IMR-90 (cell line): ENCODE results near the gene NUDT6. TPM values are rescaled to one million over a fixed set of nuclear protein-coding genes. Genes with fewer than 3 reads are reported as not detected.

ENCODE experiments used
- ATAC-seq: fragments of 200-7000 bp; cut with Tn5 transposase; 2 replicates; pipeline ENCODE4 v1.9.1; 2020; ENCODE audit warnings: low read depth, mild to moderate bottlenecking, moderate library complexity
- Bru-seq: library from RNA; stranded (reverse); fragments of 400-500 nt; gene quantifications from one replicate; lab custom pipeline; 2021; lab: Mats Ljungman, UMichigan
- BruChase-seq, 2 experiments: library from RNA; stranded (reverse); fragments of 400-500 nt; gene quantifications; one replicate each; lab custom pipeline; 2021; lab: Mats Ljungman, UMichigan
- BruUV-seq: library from RNA; stranded (reverse); fragments of 400-500 nt; replicated peaks from 2 replicates; lab custom pipeline; 2021; lab: Mats Ljungman, UMichigan
- CTCF ChIA-PET: fragments of 300-600 bp; formaldehyde crosslinking; extraction: SDS; loops from one replicate; lab custom pipeline; 2021; ENCODE audit warnings: antibody characterized with exemption; lab: Yijun Ruan, JAX
- POLR2A ChIA-PET: fragments of 300-600 bp; sonication (Branson Sonifier 250); formaldehyde crosslinking; loops from one replicate; lab custom pipeline; 2022; ENCODE audit warnings: antibody characterized with exemption; ENCODE audit not compliant: unreplicated experiment; lab: Charles Lee
- DNase-seq: peaks from one replicate; pipeline ENCODE4 v3.0.0; 2013
- H2AFZ ChIP-seq: replicated peaks from 2 replicates; pipeline ENCODE3; 2013; ENCODE audit warnings: low read length, mild to moderate bottlenecking; ENCODE audit not compliant: poor library complexity
- H2AK5ac ChIP-seq: 2 replicates; pipeline ENCODE4 v1.6.1; 2013; ENCODE audit warnings: low read depth, low read length, inconsistent platforms
- H2AK9ac ChIP-seq: replicated peaks from 2 replicates; pipeline ENCODE3; 2013; ENCODE audit warnings: mild to moderate bottlenecking, low read depth, low read length, moderate library complexity; ENCODE audit not compliant: poor library complexity
- H2BK120ac ChIP-seq: 2 replicates; pipeline ENCODE4 v1.6.1; 2013; ENCODE audit warnings: low read depth, low read length, inconsistent platforms
- H2BK15ac ChIP-seq: 3 replicates; pipeline ENCODE4 v1.6.1; 2013; ENCODE audit warnings: low read depth, low read length, inconsistent platforms
- H2BK20ac ChIP-seq: 2 replicates; pipeline ENCODE4 v1.6.1; 2013; ENCODE audit warnings: low read depth, mild to moderate bottlenecking, inconsistent platforms, low read length, moderate library complexity
- H2BK5ac ChIP-seq: 2 replicates; pipeline ENCODE4 v1.6.1; 2013; ENCODE audit warnings: mild to moderate bottlenecking, low read depth, low read length, inconsistent platforms; ENCODE audit not compliant: poor library complexity, severe bottlenecking
- H3K14ac ChIP-seq: replicated peaks from 2 replicates; pipeline ENCODE4 v1.6.1; 2013; ENCODE audit warnings: low read depth, low read length, inconsistent platforms
- H3K18ac ChIP-seq: 2 replicates; pipeline ENCODE4 v1.6.1; 2013; ENCODE audit warnings: low read depth, low read length, control low read depth
- H3K23ac ChIP-seq: 2 replicates; pipeline ENCODE4 v1.6.1; 2013; ENCODE audit warnings: low read depth, low read length, inconsistent platforms
- H3K27ac ChIP-seq: 2 replicates; pipeline ENCODE4 v1.5.1; 2013; ENCODE audit warnings: mild to moderate bottlenecking, control low read depth, low read length; ENCODE audit not compliant: insufficient read depth
- H3K27me3 ChIP-seq: 2 replicates; pipeline ENCODE4 v1.6.1; 2013; ENCODE audit warnings: low read length; ENCODE audit not compliant: control insufficient read depth, insufficient read depth
- H3K36me3 ChIP-seq: 2 replicates; pipeline ENCODE4 v1.6.1; 2013; ENCODE audit warnings: low read length, mixed read lengths; ENCODE audit not compliant: control insufficient read depth, insufficient read depth
- H3K4ac ChIP-seq: 2 replicates; pipeline ENCODE4 v1.6.1; 2013; ENCODE audit warnings: low read depth, low read length, inconsistent platforms
- H3K4me1 ChIP-seq: 2 replicates; pipeline ENCODE4 v1.6.1; 2013; ENCODE audit warnings: low read length, mixed read lengths; ENCODE audit not compliant: control insufficient read depth, insufficient read depth
- H3K4me2 ChIP-seq: 2 replicates; pipeline ENCODE4 v1.6.1; 2013; ENCODE audit warnings: low read depth, mild to moderate bottlenecking, control low read depth, low read length, moderate library complexity
- H3K4me3 ChIP-seq: 2 replicates; pipeline ENCODE4 v1.5.1; 2013; ENCODE audit warnings: low read depth, mild to moderate bottlenecking, control low read depth, low read length, moderate library complexity; ENCODE audit not compliant: insufficient read depth
- H3K56ac ChIP-seq: 2 replicates; pipeline ENCODE4 v1.6.1; 2013; ENCODE audit warnings: low read length, inconsistent platforms; ENCODE audit not compliant: insufficient read depth; ENCODE audit errors: extremely low read depth
- H3K79me1 ChIP-seq, 2 experiments: 2 replicates each; pipeline ENCODE4 v1.6.1; 2013; ENCODE audit warnings: low read length in 2 of 2, inconsistent platforms in 1 of 2, low read depth in 1 of 2
- H3K9ac ChIP-seq: 2 replicates; pipeline ENCODE4 v1.6.1; 2013; ENCODE audit warnings: low read depth, low read length, control low read depth
- H3K9me1 ChIP-seq: 2 replicates; pipeline ENCODE4 v1.6.1; 2013; ENCODE audit warnings: low read length, inconsistent platforms; ENCODE audit not compliant: insufficient read depth
- H3K9me3 ChIP-seq: 2 replicates; pipeline ENCODE4 v1.6.1; 2013; ENCODE audit warnings: low read length; ENCODE audit not compliant: control insufficient read depth, insufficient read depth
- H4K20me1 ChIP-seq: 2 replicates; pipeline ENCODE4 v1.6.1; 2013; ENCODE audit warnings: low read length, inconsistent platforms; ENCODE audit not compliant: insufficient read depth
- H4K5ac ChIP-seq: 2 replicates; pipeline ENCODE4 v1.6.1; 2013; ENCODE audit warnings: mild to moderate bottlenecking, low read depth, low read length, control low read depth
- H4K8ac ChIP-seq, 2 experiments: 2 replicates each; pipeline ENCODE4 v1.6.1; 2013; ENCODE audit warnings: low read depth in 2 of 2, low read length in 2 of 2, control low read depth in 1 of 2, inconsistent platforms in 1 of 2
- H4K91ac ChIP-seq: 2 replicates; pipeline ENCODE4 v1.6.1; 2013; ENCODE audit warnings: low read depth, low read length, inconsistent platforms; ENCODE audit not compliant: insufficient read depth
- BHLHE40 ChIP-seq: fragments of 150-350 bp; IDR thresholded peaks from 2 replicates; pipeline ENCODE4 v1.6.1; 2016; ENCODE audit warnings: mild to moderate bottlenecking, low read depth, low read length
- CEBPB ChIP-seq: IDR thresholded peaks from 2 replicates; pipeline ENCODE4 v1.6.1; 2012; ENCODE audit warnings: low read depth, low read length, improper control_type of control experiment
- CHD1 ChIP-seq: IDR thresholded peaks from 2 replicates; pipeline ENCODE4 v1.6.1; 2012; ENCODE audit warnings: low read depth, low read length, improper control_type of control experiment
- FOS ChIP-seq: fragments of 150-350 bp; IDR thresholded peaks from 2 replicates; pipeline ENCODE4 v1.6.1; 2016; ENCODE audit warnings: low read depth, low read length
- MAFK ChIP-seq: IDR thresholded peaks from 2 replicates; pipeline ENCODE4 v1.6.1; 2012; ENCODE audit warnings: low read depth, low read length, improper control_type of control experiment
- MAZ ChIP-seq: IDR thresholded peaks from 2 replicates; pipeline ENCODE4 v1.6.1; 2012; ENCODE audit warnings: low read depth, mild to moderate bottlenecking, low read length, improper control_type of control experiment, moderate library complexity, borderline replicate concordance
- RAD21 ChIP-seq: IDR thresholded peaks from 2 replicates; pipeline ENCODE4 v1.6.1; 2012; ENCODE audit warnings: low read length, improper control_type of control experiment
- RFX5 ChIP-seq: IDR thresholded peaks from 2 replicates; pipeline ENCODE4 v1.8.0; 2012; ENCODE audit warnings: low read depth, mild to moderate bottlenecking, low read length, moderate library complexity
- SMC3 ChIP-seq: fragments of 150-350 bp; IDR thresholded peaks from 2 replicates; pipeline ENCODE4 v1.6.1; 2016; ENCODE audit warnings: low read depth, mild to moderate bottlenecking, antibody characterized with exemption, low read length, moderate library complexity
- WGBS, 2 experiments: methylation state at CpG; one replicate each; pipeline versions ENCODE4 v1.1.5 to v1.1.7; 2013; ENCODE audit warnings: missing lambda C conversion rate in 2 of 2; ENCODE audit not compliant: insufficient read length in 1 of 2; ENCODE audit errors: extremely low coverage in 2 of 2; 5-methylcytosine and 5-hydroxymethylcytosine counted together
- dilution Hi-C: fragments of 300-500 bp; cut with HindIII; formaldehyde crosslinking; loops from one replicate; pipeline ENCODE4 v1.14.3; 2018; ENCODE audit warnings: low sequenced_read_pairs; ENCODE audit not compliant: unreplicated experiment
- in situ Hi-C: fragments of 300-500 bp; cut with MboI; formaldehyde crosslinking; loops from 3 replicates; pipeline ENCODE4 v1.14.3; 2019; ENCODE audit warnings: low sequenced_read_pairs, inconsistent platforms, mixed read lengths
- intact Hi-C: fragments of 100-400 bp; cut with micrococcal nuclease; formaldehyde crosslinking; loops from 2 replicates; pipeline ENCODE4 v1.10.0; 2022
- long read RNA-seq: library from polyadenylated mRNA; unstranded; transcript quantifications from one replicate; pipeline ENCODE4 v2.0.0, GENCODE V29; 2021; ENCODE audit not compliant: unreplicated experiment
- polyA plus RNA-seq, 3 experiments: library from polyadenylated mRNA; depleted of rRNA; stranded (reverse); fragments of >200 nt; gene quantifications; 2 replicates each; pipeline ENCODE4 v1.2.3, GENCODE V29; 2012; ENCODE audit warnings: low replicate concordance in 1 of 3
- total RNA-seq: library from RNA; depleted of rRNA; stranded (reverse); fragments of >200 nt; gene quantifications from 2 replicates; pipeline ENCODE4 v1.2.3, GENCODE V29; 2012; rRNA removed
- TF ChIP-seq, protein P1 (sequence below): conservative IDR thresholded peaks from 2 replicates; pipeline ENCODE4 v1.5.1; 2012; ENCODE audit warnings: mild to moderate bottlenecking, low read depth, low read length, improper control_type of control experiment
- TF ChIP-seq, protein P2 (sequence below): fragments of 150-350 bp; IDR thresholded peaks from 2 replicates; pipeline ENCODE4 v1.6.1; 2016; ENCODE audit warnings: low read depth, mild to moderate bottlenecking, low read length, moderate library complexity, borderline replicate concordance

NUDT6 gene
- total RNA-seq: 2.7 and 4.2 TPM in 2 replicates
- polyA plus RNA-seq (2012; rRNA removed): 4.8 and 5.1 TPM in 2 replicates
- polyA plus RNA-seq (2012; cell fraction: cytosol; rRNA removed): 2.5 and 3.1 TPM in 2 replicates
- polyA plus RNA-seq (2012; cell fraction: nucleus; rRNA removed; ENCODE audit: low replicate concordance): 2.1 and 4.5 TPM in 2 replicates
- Bru-seq, nascent RNA: percentile 41 among the genes with signal in this experiment
- percentile 46 among the genes with signal in this experiment for BruChase-seq, experiment 1, labeled RNA remaining after a 6-hour chase
- BruChase-seq, experiment 2, labeled RNA remaining after a 2-hour chase: percentile 43 among the genes with signal in this experiment
- long read RNA-seq, partial matches to known transcripts: 0 of 4 reads
- long read RNA-seq, other reads (novel, unspliced or antisense): 2 of 4 reads

DNA sequence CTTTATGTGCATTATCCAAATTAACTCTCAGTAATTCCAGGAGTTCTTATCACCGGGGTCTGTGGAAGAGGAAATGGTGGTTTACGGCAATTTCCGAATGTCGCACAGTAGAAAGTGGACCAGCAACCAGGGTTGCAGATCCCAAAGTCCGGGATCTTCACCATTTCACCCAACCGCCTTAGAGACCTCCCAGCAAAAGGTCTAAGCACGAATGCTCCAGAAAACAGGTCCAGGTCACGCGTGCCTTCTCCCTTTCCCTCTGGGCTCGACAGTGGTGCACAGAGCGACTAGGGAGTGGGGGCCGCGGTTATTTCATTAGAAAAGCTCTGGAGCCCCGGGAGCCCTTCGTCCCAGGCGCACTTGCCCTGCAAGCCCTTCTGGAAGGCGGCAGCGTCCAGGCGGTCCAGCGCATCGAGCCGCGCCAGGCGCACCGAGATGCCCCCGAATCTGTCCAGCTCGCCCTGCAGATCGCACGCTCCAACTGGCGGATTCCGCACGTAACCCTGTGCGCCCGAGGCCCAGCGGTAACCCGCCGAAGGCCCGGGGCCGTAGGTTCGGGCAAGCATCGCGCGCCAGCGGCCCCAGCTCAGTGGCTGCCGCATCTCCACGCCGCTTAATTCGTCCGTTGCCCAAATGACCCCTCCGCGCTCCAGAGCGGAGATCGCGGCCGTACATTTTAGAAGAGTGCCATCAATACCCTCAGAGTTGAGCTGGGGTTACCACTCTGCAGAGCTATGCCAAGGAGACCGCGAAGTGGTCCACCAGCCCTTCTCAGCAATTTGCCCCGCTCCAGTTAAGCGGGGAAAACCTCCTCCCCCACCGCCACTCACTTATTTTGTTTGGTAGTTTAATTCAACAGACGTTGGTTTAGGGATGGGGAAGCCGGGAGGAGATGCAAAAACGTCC, at the start of gene NUDT6:
Gene NUDT6 (minus strand): TSS at position 627 of the 906 bp plus-strand sequence. CDS start 25 bp downstream, at position 602.
- Histone ChIP-seq H2BK15ac (peak within 1 kb of the TSS; percentile 75; the same call in 1 of the 3 replicates), H4K20me1 (no peaks in the 10 kb centered on the region), H3K79me1 (peaks cover 21 to 50% of the 10 kb centered on the region in 2 experiments), H2BK5ac (peak within 1 kb of the TSS; percentile 61), H2BK120ac (peak within 1 kb of the TSS; percentile 66), H3K14ac (peak within 1 kb of the TSS; percentile 92), H2AFZ (peak within 1 kb of the TSS; percentile 96), H3K18ac (peak within 1 kb of the TSS; percentile 55), H4K8ac (peak within 1 kb of the TSS; percentile 29 to 78), H3K27me3 (no peaks in the 10 kb centered on the region), H3K27ac (peak within 1 kb of the TSS; percentile 83), H2AK9ac (peak within 1 kb of the TSS; percentile 86), H3K4ac (peak within 1 kb of the TSS; percentile 88), H3K9me3 (no peaks in the 10 kb centered on the region), H3K4me3 (peak within 1 kb of the TSS; percentile 93), H4K91ac (peak within 1 kb of the TSS; percentile 86), H3K36me3 (no peaks in the 10 kb centered on the region), H3K23ac (peak within 1 kb of the TSS; percentile 91), H4K5ac (peak within 1 kb of the TSS; percentile 82), H3K4me2 (peak within 1 kb of the TSS; percentile 79), H2AK5ac (no peak within 1 kb of the TSS), H3K9ac (peak within 1 kb of the TSS; percentile 89), H3K4me1 (peaks cover 2% of the 10 kb centered on the region; the same call in 1 of the 2 replicates), H3K9me1 (peaks cover 7% of the 10 kb centered on the region), H2BK20ac (peak within 1 kb of the TSS; percentile 28; the same call in 1 of the 2 replicates), H3K56ac (peak within 1 kb of the TSS; percentile 79)
- ChIA-PET POLR2A (interaction anchor here (1.1 kb wide), 1 partner anchor 19 kb away, joined by 3 read pairs; no protein-coding TSS in a partner anchor), CTCF (interaction anchor here (0.5 to 0.6 kb wide), 2 partner anchors 76 to 175 kb away, joined by 3 to 6 read pairs; no protein-coding TSS in a partner anchor)
- ATAC-seq (peak; percentile 93), DNase-seq (peak; percentile 69)
- dilution Hi-C loops (loop anchor here (25.0 kb wide), 2 partner anchors 160 to 310 kb away; partner anchors contain the start of gene IL21), in situ Hi-C loops (loop anchor here (5.0 to 25.0 kb wide), 2 partner anchors 320 to 610 kb away; no protein-coding TSS in a partner anchor), intact Hi-C loops (no loop called here)
- BruUV-seq: no TSS peak
- WGBS, 2 experiments: 0% methylated on average over 42 of the region's 63 CpGs; no CpG with 5 or more reads in 1 of the 2 experiments
- TF ChIP-seq, protein P1, sequence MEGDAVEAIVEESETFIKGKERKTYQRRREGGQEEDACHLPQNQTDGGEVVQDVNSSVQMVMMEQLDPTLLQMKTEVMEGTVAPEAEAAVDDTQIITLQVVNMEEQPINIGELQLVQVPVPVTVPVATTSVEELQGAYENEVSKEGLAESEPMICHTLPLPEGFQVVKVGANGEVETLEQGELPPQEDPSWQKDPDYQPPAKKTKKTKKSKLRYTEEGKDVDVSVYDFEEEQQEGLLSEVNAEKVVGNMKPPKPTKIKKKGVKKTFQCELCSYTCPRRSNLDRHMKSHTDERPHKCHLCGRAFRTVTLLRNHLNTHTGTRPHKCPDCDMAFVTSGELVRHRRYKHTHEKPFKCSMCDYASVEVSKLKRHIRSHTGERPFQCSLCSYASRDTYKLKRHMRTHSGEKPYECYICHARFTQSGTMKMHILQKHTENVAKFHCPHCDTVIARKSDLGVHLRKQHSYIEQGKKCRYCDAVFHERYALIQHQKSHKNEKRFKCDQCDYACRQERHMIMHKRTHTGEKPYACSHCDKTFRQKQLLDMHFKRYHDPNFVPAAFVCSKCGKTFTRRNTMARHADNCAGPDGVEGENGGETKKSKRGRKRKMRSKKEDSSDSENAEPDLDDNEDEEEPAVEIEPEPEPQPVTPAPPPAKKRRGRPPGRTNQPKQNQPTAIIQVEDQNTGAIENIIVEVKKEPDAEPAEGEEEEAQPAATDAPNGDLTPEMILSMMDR: no peak
- no peak for TF ChIP-seq FOS
- TF ChIP-seq RAD21: no peak
- TF ChIP-seq, protein P2, sequence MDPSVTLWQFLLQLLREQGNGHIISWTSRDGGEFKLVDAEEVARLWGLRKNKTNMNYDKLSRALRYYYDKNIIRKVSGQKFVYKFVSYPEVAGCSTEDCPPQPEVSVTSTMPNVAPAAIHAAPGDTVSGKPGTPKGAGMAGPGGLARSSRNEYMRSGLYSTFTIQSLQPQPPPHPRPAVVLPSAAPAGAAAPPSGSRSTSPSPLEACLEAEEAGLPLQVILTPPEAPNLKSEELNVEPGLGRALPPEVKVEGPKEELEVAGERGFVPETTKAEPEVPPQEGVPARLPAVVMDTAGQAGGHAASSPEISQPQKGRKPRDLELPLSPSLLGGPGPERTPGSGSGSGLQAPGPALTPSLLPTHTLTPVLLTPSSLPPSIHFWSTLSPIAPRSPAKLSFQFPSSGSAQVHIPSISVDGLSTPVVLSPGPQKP: no peak
- TF ChIP-seq CEBPB: no peak
- no peak for TF ChIP-seq SMC3
- TF ChIP-seq CHD1: no peak
- no peak for TF ChIP-seq MAZ
- TF ChIP-seq MAFK: no peak
- TF ChIP-seq RFX5: no peak
- no peak for TF ChIP-seq BHLHE40
